Psoas muscle (tissue), 8 donors: ENCODE measurements around the gene OSBPL8. TPM values are rescaled to one million over a fixed set of nuclear protein-coding genes. Genes with fewer than 3 reads are reported as not detected.

ENCODE experiments used
- ATAC-seq, 4 donors: fragments of 200-7000 bp; cut with Tn5 transposase; one replicate each; pipeline ENCODE4 v1.9.1; 2020; ENCODE audit warnings: moderate library complexity in 3 of 4, mild to moderate bottlenecking in 2 of 4
- DNase-seq, 2 donors: peaks; one replicate each; pipeline ENCODE4 v3.0.0-alpha.2; 2020
- H3K27ac ChIP-seq: fragments of 200-600 bp; one replicate; pipeline ENCODE4 v1.8.0; 2022
- H3K27me3 ChIP-seq, 3 donors: fragments of 200-600 bp in 1 of 3; one replicate each; pipeline versions ENCODE4 v1.6.1 to v1.8.0; 2013 to 2022; ENCODE audit warnings: low read length in 2 of 3, mild to moderate bottlenecking in 2 of 3, moderate library complexity in 1 of 3; ENCODE audit not compliant: insufficient read depth in 3 of 3
- H3K36me3 ChIP-seq, 2 donors: fragments of 200-600 bp in 1 of 2; one replicate each; pipeline versions ENCODE4 v1.6.1 to v1.8.0; 2013 to 2022; ENCODE audit warnings: low read depth in 1 of 2, mild to moderate bottlenecking in 1 of 2, moderate library complexity in 1 of 2; ENCODE audit not compliant: insufficient read depth in 1 of 2
- H3K4me1 ChIP-seq: fragments of 200-600 bp; one replicate; pipeline ENCODE4 v1.8.0; 2022
- H3K4me3 ChIP-seq: fragments of 200-600 bp; one replicate; pipeline ENCODE4 v1.8.0; 2022; ENCODE audit warnings: mild to moderate bottlenecking
- H3K9me3 ChIP-seq: fragments of 200-600 bp; one replicate; pipeline ENCODE4 v1.8.0; 2022
- WGBS, 3 donors: extraction: QIAGEN DNeasy Blood & Tissue Kit; methylation state at CpG; one replicate each; pipeline versions ENCODE4 v1.1.6 to v1.1.7; 2013; 5-methylcytosine and 5-hydroxymethylcytosine counted together
- intact Hi-C, 2 donors: fragments of 100-400 bp; cut with DNase I; formaldehyde crosslinking; loops; one replicate each; pipeline versions ENCODE4 v1.11.0 to v1.14.2; 2022
- polyA plus RNA-seq, 3 donors: library from polyadenylated mRNA; stranded (reverse); fragments of 200-250 nt; gene quantifications; one replicate each; pipeline ENCODE4 v1.2.3, GENCODE V29; 2013
- total RNA-seq, 4 donors: library from RNA; stranded (reverse); fragmentation: NEBNext Ultra II Directional in 2 of 4; extraction: Animal tissue kit (Norgen Biotek cat#: 25700) in 2 of 4; gene quantifications; one replicate each; pipeline versions ENCODE4 v1.2.1 to v1.2.4, GENCODE V29; 2021 to 2023
- TF ChIP-seq, protein P1 (sequence below): fragments of 200-600 bp; IDR thresholded peaks from one replicate; pipeline ENCODE4 v1.8.0; 2022; ENCODE audit warnings: antibody characterized with exemption
- donor health status: healthy with polysubstance abuse.
- donor health status: DM: no; HTN: no; CAD: no; lungs with moderate emphysema.
- donor health status: Bipolar disorder and iron deficiency.
- donor health status: healthy.
- donor health status: DM: yes; HTN: yes; CAD: no.
- donor health status: DM: no; HTN: no; CAD: no.
- donor health status: DM: no; HTN: no; CAD: no.
- donor health status: DM: yes; HTN: yes; CAD: no.

The OSBPL8 gene
- total and polyA plus RNA-seq, 7 donors = 9.2 to 64.3 (median 39.5) TPM

DNA sequence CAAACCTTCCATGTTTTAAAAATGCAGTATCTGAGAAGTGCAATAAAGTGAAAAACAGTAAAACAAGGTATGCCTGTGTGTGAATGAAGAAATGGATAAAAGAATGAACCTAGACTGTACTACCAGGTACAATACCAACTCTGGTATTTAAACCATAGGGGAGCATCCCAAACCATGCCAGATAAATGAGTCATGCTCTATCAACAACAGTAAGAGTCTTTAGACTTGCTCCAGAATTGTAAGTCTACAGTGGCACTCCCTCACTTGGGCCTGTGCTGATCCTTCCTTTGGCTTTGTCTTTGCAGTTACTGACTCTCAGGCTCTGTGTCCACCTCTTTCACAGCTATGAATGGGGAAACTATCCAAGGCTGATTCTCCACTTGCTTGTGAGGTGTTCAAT, 249.5 kb downstream of the OSBPL8 start:
- Histone ChIP-seq H3K27ac (no peak overlapping the region), H3K9me3 (no peaks in the 10 kb centered on the region), H3K36me3 (peaks cover 0 to 3% of the 10 kb centered on the region in 2 donors), H3K4me3 (no peak overlapping the region), H3K4me1 (no peaks in the 10 kb centered on the region), H3K27me3 (peaks cover 0 to 3% (median 0%) of the 10 kb centered on the region in 3 donors)
- intact Hi-C loops = no loop called here
- no peak for ATAC-seq
- DNase-seq = no peak
- TF ChIP-seq, protein P1, sequence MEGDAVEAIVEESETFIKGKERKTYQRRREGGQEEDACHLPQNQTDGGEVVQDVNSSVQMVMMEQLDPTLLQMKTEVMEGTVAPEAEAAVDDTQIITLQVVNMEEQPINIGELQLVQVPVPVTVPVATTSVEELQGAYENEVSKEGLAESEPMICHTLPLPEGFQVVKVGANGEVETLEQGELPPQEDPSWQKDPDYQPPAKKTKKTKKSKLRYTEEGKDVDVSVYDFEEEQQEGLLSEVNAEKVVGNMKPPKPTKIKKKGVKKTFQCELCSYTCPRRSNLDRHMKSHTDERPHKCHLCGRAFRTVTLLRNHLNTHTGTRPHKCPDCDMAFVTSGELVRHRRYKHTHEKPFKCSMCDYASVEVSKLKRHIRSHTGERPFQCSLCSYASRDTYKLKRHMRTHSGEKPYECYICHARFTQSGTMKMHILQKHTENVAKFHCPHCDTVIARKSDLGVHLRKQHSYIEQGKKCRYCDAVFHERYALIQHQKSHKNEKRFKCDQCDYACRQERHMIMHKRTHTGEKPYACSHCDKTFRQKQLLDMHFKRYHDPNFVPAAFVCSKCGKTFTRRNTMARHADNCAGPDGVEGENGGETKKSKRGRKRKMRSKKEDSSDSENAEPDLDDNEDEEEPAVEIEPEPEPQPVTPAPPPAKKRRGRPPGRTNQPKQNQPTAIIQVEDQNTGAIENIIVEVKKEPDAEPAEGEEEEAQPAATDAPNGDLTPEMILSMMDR = no peak

GRCh38 chr12:76308866-76309265, 250.7 kb downstream of the OSBPL8 start:
- no peaks in the 10 kb centered on the region for H3K9me3 ChIP-seq
- DNase-seq = no peak
- intact Hi-C loops = no loop called here
- H3K36me3 ChIP-seq = peaks cover 0 to 3% of the 10 kb centered on the region in 2 donors
- H3K4me3 ChIP-seq = no peak overlapping the region
- ATAC-seq = no peak
- no peak overlapping the region for H3K27ac ChIP-seq
- H3K4me1 ChIP-seq = no peaks in the 10 kb centered on the region
- 46 to 73% (median 49%) methylated on average over 3 of the region's 3 CpGs for WGBS, 3 donors
- peaks cover 0 to 3% (median 0%) of the 10 kb centered on the region in 3 donors for H3K27me3 ChIP-seq
- TF ChIP-seq, protein P1 = no peak

GRCh38 chr12:76307083-76307482, 252.5 kb downstream of the OSBPL8 start:
- no peak overlapping the region for H3K4me3 ChIP-seq
- TF ChIP-seq, protein P1 = no peak
- H3K27me3 ChIP-seq = no peaks in the 10 kb centered on the region
- DNase-seq (no peak), ATAC-seq (no peak)
- no peaks in the 10 kb centered on the region for H3K4me1 ChIP-seq
- WGBS, 3 donors = 95 to 100% (median 97%) methylated on average over 1 of the region's 1 CpG
- no peak overlapping the region for H3K27ac ChIP-seq
- intact Hi-C loops = no loop called here
- H3K36me3 ChIP-seq = peaks cover 0 to 3% of the 10 kb centered on the region in 2 donors
- H3K9me3 ChIP-seq = no peaks in the 10 kb centered on the region

DNA sequence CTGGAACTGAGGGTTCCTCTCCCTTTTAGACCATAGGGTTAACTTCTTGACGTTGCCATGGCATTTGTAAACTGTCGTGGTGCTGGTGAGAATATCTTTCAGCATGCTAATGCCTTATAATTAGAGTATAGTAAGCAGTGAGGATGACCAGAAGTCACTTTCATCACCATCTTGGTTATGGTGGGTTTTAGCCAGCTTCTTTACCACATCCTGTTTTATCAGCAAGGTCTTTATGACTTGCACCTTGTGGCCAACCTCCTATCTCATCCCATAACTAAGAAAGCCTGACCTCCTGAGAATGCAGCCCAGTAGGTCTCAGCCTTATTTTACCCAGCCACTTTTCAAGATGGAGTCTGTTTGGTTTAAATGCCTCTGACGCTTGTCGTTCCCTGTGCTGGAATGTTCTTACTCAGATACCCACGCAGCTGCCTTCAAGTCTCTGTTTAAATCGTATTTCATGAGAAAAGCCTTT, 255.5 kb downstream of the OSBPL8 start:
- Histone ChIP-seq H3K4me3 (no peak overlapping the region), H3K27ac (no peak overlapping the region), H3K27me3 (no peaks in the 10 kb centered on the region), H3K9me3 (no peaks in the 10 kb centered on the region), H3K36me3 (no peaks in the 10 kb centered on the region), H3K4me1 (no peaks in the 10 kb centered on the region)
- TF ChIP-seq, protein P1 = no peak
- no peak for DNase-seq
- intact Hi-C loops = no loop called here
- ATAC-seq = no peak
- 85 to 90% (median 88%) methylated on average over 6 of the region's 6 CpGs for WGBS, 3 donors

DNA sequence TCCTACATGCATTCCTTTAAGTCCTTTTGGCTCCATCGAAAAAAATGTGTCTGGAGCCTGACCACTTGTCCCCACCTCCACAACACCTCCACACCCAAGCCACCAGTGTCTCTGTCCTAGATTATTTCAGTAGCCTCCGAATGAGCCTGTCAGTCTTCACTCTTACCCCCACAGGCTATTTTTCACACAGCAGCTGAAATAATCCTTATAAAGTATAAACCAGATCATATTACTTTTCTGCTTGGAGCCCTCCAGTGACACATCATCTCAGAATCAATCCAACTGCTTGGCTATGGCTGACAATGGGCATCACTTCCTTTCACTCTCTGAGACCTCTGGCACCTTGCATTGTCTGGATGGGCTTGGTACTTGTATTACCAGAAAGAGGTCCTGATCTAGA, 256.2 kb downstream of the OSBPL8 start:
- H3K4me3 ChIP-seq = no peak overlapping the region
- no peaks in the 10 kb centered on the region for H3K4me1 ChIP-seq
- no peaks in the 10 kb centered on the region for H3K9me3 ChIP-seq
- WGBS, 3 donors = 55 to 63% (median 56%) methylated on average over 2 of the region's 2 CpGs
- H3K27me3 ChIP-seq = no peaks in the 10 kb centered on the region
- DNase-seq (no peak), ATAC-seq (peak in 2 of 4 donors; percentile 17 to 33)
- no peaks in the 10 kb centered on the region for H3K36me3 ChIP-seq
- TF ChIP-seq, protein P1 = no peak
- intact Hi-C loops = no loop called here
- H3K27ac ChIP-seq = no peak overlapping the region
